ENCODE data around the gene TCEAL4. TPM values are rescaled to one million over a fixed set of nuclear protein-coding genes. Genes with fewer than 3 reads are reported as not detected.
A peak's percentile ranks its signal among the peaks of the same experiment; 100 is the strongest.

Gene TCEAL4
- total RNA-seq, 1 experiment from 2014 or later = 29.8 TPM

GRCh38 chrX:103607364-103608305, 22.3 kb downstream of the TCEAL4 start, which contains the start of gene TCEAL3:
Gene TCEAL3, plus strand, starts transcription at chrX:103607963. Its CDS starts 1,102 bp downstream, at chrX:103609065.
- peak within 1 kb of the TSS; percentile 39; the same call in 1 of the 2 replicates for H3K27ac ChIP-seq (ENCODE audit: low read length)
- H3K9me2 ChIP-seq (replicated peaks; ENCODE audit: low read length) = no peaks in the 10 kb centered on the region
- POLR2A ChIA-PET (ENCODE audit: unreplicated experiment) = interaction anchor here (0.7 kb wide), 1 partner anchor 222 kb away, joined by 5 read pairs; no protein-coding TSS in a partner anchor
- peak within 1 kb of the TSS; percentile 94 for H3K4me2 ChIP-seq (ENCODE audit: low read length)
- BruUV-seq (replicated peaks) = TSS peak; percentile 66
- peak within 1 kb of the TSS; percentile 94 for H2AFZ ChIP-seq (ENCODE audit: low read length)
- no peak for TF ChIP-seq CTCF (conservative IDR thresholded peaks at IDR 0.05; ENCODE audit: low read depth, low read length)
- no peak for TF ChIP-seq EZH2 (IDR thresholded peaks at IDR 0.05; ENCODE audit: low read length, unreplicated experiment)
- no peak for TF ChIP-seq EZH2phosphoT487 (IDR thresholded peaks at IDR 0.05; ENCODE audit: borderline replicate concordance, low read length)
- peaks cover 13% of the 10 kb centered on the region for H3K4me1 ChIP-seq (ENCODE audit: insufficient read depth, low read length)
- no peaks in the 10 kb centered on the region for H3K27me3 ChIP-seq (ENCODE audit: low read length)
- H3K4me3 ChIP-seq (ENCODE audit: low read length) = peak within 1 kb of the TSS; percentile 93
- peak within 1 kb of the TSS; percentile 91 for H3K9ac ChIP-seq (ENCODE audit: low read length)
- H3K79me2 ChIP-seq (ENCODE audit: low read length) = peaks cover 21% of the 10 kb centered on the region
- no peaks in the 10 kb centered on the region for H4K20me1 ChIP-seq (ENCODE audit: low read length)
- CTCF ChIA-PET = interaction anchor here (0.6 kb wide), 1 partner anchor 264 kb away, joined by 5 read pairs; no protein-coding TSS in a partner anchor
- DNase-seq (peak; percentile 37), ATAC-seq (peak; percentile 83)
- no peaks in the 10 kb centered on the region for H3K9me3 ChIP-seq (ENCODE audit: low read length)
- H3F3A ChIP-seq (ENCODE audit: low read length, unreplicated experiment) = no peaks in the 10 kb centered on the region
- no peaks in the 10 kb centered on the region for H3K36me3 ChIP-seq (ENCODE audit: low read depth, low read length)
- intact Hi-C loops (cut with micrococcal nuclease) = no loop called here

GRCh38 chrX:103608306-103608963, 23.1 kb downstream of the TCEAL4 start:
- Histone ChIP-seq H3K9me3 (ENCODE audit: low read length) (no peaks in the 10 kb centered on the region), H3K27me3 (ENCODE audit: low read length) (no peaks in the 10 kb centered on the region), H3K36me3 (ENCODE audit: low read depth, low read length) (no peaks in the 10 kb centered on the region), H3K79me2 (ENCODE audit: low read length) (peaks cover 21% of the 10 kb centered on the region), H3F3A (ENCODE audit: low read length, unreplicated experiment) (no peaks in the 10 kb centered on the region), H4K20me1 (ENCODE audit: low read length) (no peaks in the 10 kb centered on the region), H3K4me2 (ENCODE audit: low read length) (peak overlapping the region; percentile 94), H3K4me3 (ENCODE audit: low read length) (peak overlapping the region; percentile 93), H3K27ac (ENCODE audit: low read length) (peak overlapping the region; percentile 39; the same call in 1 of the 2 replicates), H2AFZ (ENCODE audit: low read length) (peak overlapping the region; percentile 86), H3K9ac (ENCODE audit: low read length) (peak overlapping the region; percentile 91), H3K9me2 (replicated peaks; ENCODE audit: low read length) (0 out of 2 replicates have a peak, but pooled peaks cover 3% of the 10 kb centered on the region), H3K4me1 (ENCODE audit: insufficient read depth, low read length) (peaks cover 20% of the 10 kb centered on the region)
- CTCF ChIA-PET = interaction anchor here (0.6 kb wide), 1 partner anchor 265 kb away, joined by 5 read pairs; no protein-coding TSS in a partner anchor
- BruUV-seq (replicated peaks) = no TSS peak
- TF ChIP-seq CTCF (conservative IDR thresholded peaks at IDR 0.05; ENCODE audit: low read depth, low read length) (no peak), EZH2 (IDR thresholded peaks at IDR 0.05; ENCODE audit: low read length, unreplicated experiment) (no peak), EZH2phosphoT487 (IDR thresholded peaks at IDR 0.05; ENCODE audit: borderline replicate concordance, low read length) (no peak)
- peak; percentile 29 for ATAC-seq
- intact Hi-C loops (cut with micrococcal nuclease) = no loop called here
- POLR2A ChIA-PET (ENCODE audit: unreplicated experiment) = no interaction called here
- DNase-seq = peak; percentile 1

Measured in PC-3 (cell line).